GM21619 (cell line): ENCODE data around the gene PRSS56.

Experiments used
- ATAC-seq: cut with Tn5 transposase; IDR thresholded peaks from one replicate; pipeline ENCODE4 v1.9.1; 2021; ENCODE audit not compliant: unreplicated experiment

Gene PRSS56

DNA sequence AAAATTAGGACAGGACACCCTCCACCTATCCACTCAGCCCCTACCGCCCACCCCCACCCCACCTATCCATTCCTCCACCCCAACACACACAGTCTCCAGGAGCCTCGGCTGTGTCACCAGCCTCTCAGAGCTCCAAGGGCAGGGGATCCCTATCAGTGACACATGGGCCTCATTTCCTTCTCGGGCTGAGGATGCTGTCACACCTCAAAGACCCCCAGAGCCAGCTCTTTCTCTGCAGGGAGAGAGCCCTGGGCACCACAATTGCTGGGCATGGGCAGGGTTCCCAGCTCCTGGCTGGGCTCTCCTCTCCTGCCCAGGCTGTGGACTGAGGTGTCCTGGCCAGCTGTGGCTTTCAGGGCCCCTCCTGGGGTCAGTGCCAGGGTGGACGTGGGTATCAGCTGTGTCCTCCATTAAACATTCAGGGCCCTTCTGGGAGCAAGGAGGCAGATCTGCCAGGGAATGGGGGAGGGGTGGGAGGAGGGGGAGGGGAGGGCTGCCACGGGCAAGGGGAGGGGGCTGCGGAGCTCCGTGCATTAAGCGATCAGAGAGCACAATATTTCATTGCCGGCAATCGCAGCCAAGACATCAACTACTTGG is 18.3 kb upstream of the PRSS56 start:
- ATAC-seq: no peak

DNA sequence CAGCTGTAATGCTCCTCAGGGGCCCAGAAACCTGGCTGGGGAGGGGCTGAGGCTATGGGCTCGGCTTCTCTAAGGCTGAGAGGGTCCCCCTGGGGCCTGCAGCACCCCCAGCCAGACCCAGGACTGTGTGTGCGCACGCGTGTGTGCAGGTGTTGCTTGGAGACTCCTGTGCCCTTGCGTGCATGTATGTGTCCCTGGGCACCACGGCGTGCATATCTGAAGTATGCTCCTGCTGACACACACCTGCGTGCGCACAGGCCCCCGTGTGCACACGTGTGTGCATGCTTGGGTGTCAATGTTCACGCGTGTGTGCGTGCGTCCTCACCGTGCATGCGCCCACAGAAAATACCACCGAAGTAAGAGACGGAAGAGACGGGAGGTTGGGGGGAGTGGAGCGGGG is 17.7 kb upstream of the PRSS56 start:
- ATAC-seq: no peak

DNA sequence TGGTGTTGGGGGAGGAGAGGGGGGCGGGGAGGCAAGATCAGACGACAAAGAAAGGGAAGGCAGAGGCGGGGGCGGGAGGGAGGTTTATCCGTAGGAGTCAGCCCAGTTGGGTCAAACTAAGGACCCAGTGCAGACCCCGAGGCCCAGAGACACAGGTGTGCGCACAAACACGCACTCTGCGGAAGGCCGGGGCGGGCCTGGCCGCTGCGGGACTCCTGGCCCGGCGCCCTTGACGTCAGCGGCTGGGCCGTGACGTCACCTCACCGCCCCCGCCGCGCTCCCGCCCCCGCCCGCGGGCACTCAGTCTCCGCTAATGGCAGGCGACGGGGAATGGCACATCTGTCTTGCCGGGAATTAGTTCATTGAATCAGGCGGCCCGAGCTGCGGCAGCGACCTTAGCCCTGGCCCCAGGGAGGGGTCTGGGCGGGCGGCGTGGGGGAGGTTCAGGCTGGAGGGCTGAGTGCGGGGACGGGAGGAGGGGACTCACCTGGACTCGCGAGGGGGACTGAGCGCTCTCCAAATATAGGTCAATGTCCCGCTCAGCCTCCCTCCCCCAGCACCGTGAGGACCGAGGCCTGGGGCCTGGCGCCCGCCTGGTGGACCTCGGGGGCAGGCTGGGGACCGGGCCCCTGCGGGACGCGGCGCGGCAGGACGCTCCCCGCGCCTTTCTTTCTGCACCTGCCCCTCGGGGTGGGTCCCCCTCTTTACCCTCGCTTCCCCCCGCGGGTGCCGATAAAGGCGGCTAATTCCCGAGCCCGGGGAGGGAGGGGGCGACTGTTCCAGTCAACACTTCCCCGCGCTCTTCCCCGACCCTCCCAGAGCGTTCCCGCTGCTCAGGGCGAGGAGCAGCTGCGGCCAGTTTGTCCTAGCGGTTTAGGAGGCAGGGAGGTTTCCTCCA is 17.0 kb upstream of the PRSS56 start:
- ATAC-seq: no peak

DNA sequence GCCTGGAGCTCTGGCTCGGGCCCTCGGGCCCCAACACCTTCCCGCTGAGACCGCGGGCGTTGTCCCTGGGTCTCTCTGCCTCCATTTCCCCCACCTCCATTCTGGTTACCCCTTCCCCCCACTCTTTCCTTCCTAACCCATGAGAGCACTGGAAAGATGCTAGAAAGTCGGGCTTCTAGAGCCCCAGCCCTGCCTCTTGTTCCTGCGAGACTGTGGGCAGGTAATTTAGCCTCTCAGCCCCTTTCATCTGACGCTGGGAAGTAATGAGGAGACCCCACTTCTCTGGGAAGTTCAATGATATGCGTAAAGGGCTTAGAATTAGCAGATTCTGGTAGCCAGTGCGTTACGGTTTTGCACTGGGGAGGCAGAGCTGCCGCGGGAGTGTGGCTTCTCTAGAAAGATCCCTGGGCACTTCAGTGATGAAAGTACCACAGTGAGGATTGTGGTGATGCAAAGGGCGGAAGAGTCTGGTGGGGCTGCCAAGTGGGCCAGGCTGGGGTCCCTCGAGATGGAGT is 16.3 kb upstream of the PRSS56 start:
- no peak for ATAC-seq

DNA sequence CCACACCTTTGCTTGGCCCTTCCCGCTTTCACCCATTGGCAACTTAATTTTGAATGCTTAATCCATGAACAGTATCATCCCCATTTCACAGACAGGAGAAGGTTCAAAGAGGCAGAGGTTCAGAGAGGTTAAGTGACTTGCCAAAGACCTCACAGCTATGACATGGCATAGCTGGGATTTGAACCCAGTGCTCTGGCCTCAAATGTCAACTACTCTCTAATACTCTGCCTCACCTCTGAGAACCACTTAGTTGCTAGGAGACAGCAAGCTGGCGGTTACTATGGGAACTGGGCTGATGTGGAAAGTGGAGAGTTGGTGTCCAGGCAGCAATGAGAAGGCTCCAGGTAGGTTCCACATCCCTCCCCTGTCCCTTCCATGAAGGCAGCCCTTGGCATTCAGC is 15.8 kb upstream of the PRSS56 start:
- ATAC-seq: no peak

DNA sequence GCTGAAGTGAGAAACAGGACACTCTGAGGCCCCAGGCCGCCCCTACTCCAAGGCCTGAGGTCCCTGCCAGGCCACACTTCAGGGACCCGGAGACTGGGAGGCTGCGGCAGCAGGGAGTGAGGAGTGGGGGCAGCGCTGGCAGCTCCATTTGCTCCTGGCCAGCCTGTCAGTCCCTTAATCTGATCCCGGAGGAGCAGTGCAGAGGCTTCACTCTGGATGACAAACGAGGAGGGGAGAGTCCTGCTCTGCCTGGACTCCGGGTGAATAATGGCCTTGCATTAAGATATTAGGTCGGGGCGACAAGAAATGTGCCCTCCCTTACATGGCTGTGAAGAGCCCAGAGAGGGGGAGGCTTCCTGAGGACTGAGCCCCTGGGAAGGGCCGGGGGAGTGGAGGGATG is 14.3 kb upstream of the PRSS56 start:
- no peak for ATAC-seq

DNA sequence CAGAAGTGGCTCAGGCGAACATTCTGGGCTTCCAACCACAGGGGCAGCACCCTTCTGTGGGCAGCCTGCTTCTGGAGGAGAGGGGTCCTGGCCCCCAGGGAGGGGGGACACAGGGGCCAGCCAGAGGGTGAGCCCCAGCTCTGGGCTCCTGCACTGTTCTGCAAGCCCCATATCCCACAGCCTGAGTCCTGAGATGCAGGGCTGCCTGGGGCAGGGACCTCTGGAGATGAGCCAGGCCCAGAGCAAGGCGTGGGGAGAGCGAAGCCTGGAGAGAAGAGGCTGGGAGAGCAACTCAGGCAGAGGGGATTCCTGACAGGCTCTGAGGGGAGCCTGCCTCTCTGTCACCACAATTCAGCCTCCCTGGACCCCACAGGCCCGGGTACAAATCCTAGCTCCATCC is 13.5 kb upstream of the PRSS56 start:
- ATAC-seq: no peak

DNA sequence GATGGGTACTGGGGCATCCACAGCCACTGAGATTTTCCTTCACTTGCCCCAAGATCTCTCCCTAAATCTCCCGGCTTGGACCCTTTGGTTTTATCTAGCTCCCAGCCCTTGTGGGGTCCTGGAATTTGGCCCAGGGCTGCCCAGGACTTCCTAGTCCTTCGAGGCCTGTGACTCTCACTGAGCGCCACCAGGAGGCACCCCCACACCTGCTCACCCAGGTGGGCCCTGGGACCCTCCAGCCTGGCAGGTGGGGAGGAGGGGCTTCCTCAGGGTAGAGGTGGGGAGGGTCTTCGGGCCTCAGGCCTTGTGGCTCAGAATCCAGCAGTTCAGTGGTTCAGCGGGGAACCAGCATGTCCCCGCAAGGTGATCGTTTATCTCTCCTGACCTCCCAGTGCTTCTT is 11.9 kb upstream of the PRSS56 start:
- ATAC-seq: no peak

DNA sequence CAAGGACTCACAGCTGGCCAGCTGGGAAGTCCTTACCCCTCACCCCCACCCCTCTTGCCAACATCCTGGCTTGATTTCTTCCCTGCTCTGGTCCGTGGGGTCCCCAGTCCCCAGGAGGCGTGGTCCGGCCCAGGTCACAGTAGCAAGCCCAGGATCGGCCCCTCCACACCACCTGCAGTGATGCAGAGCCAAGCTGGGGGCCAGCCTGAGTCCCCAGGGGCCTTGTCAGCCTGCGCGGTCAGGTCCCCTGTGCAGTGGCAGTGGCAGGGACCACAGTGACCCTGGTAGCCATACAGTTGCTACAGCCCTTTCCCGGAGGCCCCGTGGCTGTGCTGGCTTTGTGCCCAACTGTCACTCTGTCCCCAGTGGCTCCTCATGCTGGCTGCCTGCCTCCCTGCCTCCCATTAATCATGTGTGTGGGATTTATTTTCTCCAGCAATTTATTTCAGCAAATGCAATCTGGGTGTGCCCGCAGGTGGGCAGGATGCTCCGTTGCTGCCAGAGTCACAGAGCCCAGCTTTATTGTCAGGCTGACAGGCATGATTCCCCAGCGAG is 8.8 kb upstream of the PRSS56 start:
- no peak for ATAC-seq

DNA sequence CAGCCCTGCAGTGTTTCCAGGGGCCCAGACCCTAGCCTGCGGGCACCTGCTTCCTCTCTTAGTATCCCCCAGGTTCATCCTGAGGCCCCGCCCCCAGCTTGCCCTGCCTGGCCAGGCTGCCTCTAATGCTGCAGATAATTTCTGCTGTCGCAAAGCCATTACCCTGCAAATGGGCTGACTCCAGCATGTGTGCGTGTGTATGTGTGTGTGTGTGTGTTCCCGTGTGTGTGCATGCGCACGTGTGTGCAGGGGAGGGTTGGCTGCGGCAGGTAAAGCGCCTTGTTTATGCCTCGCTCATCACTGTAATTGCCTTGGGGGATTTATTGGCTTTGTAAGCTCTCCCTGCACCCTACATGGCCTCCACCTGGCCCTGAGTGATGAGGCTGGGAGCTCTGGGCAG is 7.6 kb upstream of the PRSS56 start:
- no peak for ATAC-seq

DNA sequence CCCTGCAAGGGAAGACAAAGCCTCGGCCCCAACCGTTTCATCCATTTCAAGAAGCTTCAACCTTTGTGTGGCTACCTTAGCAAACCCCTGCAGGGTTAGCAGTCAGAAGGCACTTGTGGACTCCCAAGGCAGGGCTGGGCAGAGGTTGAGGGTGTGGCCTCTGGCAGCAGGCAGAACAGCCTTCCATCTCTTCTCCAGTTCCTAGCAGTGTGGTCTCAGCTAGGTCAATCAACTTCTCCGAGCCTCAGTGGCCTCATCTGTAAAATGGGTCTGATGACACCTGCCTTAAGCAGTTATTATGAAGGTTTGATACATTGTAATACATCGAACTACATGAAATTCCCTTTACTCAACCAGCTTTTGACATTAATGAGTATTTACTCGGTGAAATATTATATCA is 6.8 kb upstream of the PRSS56 start:
- ATAC-seq: no peak

DNA sequence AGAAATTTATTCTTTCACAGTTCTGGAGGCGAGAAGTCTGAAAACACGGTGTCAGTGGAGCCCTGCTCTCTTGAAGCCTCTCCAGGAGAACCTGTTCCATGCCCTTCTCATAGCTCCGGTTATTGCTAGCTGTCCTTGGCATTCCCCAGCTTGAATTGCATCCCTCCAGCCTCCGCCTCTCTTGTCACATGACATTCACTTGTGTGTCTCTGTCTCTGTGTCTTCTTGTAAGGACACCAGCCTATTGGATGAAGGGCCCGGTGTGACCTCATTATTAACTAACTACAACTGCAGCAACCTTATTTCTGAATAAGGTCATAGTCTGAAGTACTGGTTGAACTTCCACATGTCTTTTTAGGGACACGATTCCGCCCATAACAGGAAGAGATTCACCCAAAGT is 4.5 kb upstream of the PRSS56 start:
- ATAC-seq: no peak

DNA sequence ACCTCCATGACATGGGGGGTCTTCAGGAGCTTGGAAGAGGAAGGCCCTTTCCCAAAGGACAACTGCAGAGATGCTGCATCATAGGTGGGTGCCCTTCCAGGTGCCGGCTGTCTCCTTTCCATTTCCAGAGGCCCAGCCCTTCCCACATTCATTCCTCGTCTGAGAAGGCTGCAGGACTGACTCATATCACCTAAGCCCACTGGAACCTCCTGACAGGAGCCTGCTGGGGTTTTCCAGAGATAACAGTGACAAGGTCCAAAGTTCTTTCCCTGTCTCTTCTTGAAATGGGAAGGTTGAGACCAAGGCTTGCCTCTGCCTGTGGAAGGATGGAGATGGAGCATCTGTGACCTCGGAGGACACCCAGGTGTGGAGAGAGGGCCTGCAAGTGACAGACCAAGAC is 3.6 kb upstream of the PRSS56 start:
- ATAC-seq: no peak

DNA sequence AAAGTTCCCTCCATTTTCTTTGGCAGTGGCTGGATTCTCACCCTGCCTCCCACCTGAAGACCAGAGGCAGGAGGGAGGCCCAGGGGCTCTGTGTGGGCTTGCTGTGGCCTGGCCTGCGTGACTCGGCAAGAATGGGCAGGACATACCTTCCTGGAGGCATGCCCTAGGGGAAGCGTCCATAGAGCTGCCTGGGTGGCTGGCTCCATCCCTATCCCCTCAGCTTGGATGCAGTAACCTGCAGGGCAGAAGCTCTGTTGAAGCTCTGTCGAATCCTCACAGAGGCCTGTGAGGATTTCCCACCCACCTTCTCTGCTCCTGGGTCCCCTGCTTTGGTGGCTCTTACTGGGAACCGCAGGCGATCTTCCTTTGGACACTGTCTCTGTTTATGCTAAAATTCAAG is 1.3 kb upstream of the PRSS56 start:
- no peak for ATAC-seq

DNA sequence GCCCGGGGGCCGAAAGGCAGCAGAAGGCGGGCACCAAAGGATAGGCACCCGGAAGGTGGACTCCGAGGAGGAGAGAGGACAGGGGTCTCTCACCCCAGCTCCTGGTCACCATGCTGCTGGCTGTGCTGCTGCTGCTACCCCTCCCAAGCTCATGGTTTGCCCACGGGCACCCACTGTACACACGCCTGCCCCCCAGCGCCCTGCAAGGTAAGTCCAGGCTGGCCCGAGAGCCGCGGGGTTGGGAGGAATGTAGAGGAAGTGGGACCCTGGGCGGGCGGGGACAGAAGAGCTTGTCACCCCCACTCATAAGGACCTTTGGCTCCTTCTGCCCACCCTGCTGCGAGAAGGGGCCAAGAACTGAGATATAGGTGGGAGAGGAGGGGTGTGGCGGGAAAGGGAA is 301 bp downstream of the PRSS56 start:
- ATAC-seq: no peak

DNA sequence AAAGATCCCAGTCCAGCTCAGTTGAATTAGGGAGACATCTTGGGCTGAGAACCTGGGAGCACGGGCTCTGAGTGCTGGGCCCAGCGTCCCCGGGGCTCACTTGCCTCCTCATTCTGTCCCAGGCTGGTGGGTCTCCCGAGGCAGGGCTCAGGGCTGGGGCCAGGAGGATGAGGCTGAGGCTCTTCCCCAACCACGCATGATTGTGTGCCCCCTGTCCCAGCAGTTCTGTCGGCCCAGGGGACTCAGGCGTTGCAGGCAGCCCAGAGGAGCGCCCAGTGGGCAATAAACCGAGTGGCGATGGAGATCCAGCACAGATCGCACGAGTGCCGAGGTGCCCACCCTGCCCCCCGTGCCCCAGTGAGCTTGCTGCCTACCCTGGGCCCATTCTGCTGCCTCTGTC is 910 bp downstream of the PRSS56 start:
- no peak for ATAC-seq

DNA sequence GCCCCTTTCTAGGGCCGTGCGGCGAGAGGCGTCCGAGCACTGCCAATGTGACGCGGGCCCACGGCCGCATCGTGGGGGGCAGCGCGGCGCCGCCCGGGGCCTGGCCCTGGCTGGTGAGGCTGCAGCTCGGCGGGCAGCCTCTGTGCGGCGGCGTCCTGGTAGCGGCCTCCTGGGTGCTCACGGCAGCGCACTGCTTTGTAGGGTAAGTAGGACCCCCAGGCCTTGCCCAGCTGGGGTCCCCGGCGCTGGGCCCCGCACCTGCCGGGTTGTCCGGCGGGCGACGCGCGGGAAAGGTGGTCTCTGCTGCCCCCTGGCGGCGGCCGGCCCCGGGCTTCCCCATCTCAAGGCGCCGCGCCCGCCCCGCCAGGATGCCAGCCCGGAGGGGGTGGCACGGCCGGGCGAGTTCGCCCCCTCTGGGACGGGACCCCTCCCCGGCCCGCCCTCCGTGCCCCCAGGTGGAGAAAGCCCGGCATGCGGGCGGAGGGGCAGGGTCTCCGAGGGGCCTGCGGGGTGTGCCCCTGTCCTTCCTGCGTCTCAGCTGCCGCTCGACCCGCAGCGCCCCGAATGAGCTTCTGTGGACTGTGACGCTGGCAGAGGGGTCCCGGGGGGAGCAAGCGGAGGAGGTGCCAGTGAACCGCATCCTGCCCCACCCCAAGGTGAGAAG is 1.9 kb downstream of the PRSS56 start:
- no peak for ATAC-seq

DNA sequence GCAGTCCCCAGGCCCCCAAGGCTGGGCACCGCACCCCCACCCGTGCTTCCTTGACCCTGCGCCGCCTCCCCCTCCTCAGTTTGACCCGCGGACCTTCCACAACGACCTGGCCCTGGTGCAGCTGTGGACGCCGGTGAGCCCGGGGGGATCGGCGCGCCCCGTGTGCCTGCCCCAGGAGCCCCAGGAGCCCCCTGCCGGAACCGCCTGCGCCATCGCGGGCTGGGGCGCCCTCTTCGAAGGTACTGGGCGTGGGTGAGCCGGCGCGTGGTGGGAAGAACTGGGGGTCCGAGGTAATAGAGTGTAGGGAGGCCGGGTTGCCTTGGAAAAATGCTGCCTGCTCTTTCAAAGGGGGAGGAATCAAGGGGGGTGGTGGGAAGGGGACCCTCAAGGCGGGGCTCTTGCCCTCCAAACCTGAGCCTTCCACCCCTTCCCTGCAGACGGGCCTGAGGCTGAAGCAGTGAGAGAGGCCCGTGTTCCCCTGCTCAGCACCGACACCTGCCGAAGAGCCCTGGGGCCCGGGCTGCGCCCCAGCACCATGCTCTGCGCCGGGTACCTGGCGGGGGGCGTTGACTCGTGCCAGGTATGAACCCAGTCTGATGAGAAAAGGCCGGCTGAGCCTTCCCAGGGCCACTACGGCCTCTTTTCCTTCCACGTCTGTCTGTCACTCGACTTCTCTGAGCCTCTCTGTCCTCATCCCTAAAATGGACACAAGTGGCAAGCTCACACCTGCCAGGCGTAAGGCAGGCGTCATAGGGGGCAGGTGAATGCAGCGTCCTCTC is 2.6 kb downstream of the PRSS56 start:
- ATAC-seq: no peak

DNA sequence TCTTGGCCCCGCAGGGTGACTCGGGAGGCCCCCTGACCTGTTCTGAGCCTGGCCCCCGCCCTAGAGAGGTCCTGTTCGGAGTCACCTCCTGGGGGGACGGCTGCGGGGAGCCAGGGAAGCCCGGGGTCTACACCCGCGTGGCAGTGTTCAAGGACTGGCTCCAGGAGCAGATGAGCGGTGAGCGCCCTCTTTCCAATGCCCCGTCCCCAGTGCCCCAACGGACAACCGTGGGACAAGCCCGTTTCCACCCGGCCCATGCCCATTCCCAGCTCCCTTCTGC is 3.2 kb downstream of the PRSS56 start:
- ATAC-seq: no peak

DNA sequence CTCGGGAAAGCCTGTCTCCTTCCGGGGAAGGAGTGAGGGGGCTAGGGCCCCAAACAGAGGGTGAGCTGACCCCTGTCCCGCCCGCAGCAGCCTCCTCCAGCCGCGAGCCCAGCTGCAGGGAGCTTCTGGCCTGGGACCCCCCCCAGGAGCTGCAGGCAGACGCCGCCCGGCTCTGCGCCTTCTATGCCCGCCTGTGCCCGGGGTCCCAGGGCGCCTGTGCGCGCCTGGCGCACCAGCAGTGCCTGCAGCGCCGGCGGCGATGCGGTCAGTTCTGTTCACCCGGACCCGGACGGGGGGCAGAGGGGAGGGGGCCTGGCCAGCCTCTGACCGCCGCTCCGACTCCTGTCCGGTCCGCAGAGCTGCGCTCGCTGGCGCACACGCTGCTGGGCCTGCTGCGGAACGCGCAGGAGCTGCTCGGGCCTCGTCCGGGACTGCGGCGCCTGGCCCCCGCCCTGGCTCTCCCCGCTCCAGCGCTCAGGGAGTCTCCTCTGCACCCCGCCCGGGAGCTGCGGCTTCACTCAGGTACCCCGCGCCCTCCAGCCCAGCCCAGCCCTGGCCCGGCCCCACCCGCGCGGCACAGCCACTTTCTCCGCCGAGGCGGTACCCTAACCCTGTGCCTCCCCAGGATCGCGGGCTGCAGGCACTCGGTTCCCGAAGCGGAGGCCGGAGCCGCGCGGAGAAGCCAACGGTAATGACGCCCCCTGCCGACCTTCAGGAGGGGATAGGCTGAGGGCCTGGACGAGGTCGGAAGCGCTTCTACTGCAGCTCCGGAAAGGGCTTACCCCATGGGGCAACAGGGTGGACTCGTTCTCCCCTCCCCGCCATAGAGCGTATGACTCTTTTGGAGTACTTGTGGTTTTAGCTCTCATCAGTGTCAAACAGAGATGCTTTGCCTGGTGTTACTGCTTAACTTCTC is 3.8 kb downstream of the PRSS56 start:
- ATAC-seq: no peak
